Measurements from ENCODE around the gene CMYA5.

Gene CMYA5

GRCh38 chr5:79834098-79834753, 144.6 kb downstream of the CMYA5 start:
- DNase-seq, result no peak

GRCh38 chr5:79834754-79835714, 145.4 kb downstream of the CMYA5 start:
- no peak for DNase-seq

- no peak for DNase-seq
These were observed 148.3 kb downstream of the CMYA5 start for GRCh38 chr5:79837761-79838551.

GRCh38 chr5:79840084-79840990, 150.7 kb downstream of the CMYA5 start:
- DNase-seq, result peak in 37 of 56 donors; percentile 6 to 80 (median 41)

GRCh38 chr5:79841172-79841571, 151.5 kb downstream of the CMYA5 start:
- no peak for DNase-seq

- DNase-seq, result no peak
These were observed 152.6 kb downstream of the CMYA5 start for GRCh38 chr5:79842006-79842881.

GRCh38 chr5:79842991-79843390, 153.4 kb downstream of the CMYA5 start:
- DNase-seq, result no peak

GRCh38 chr5:79843450-79844388, 154.1 kb downstream of the CMYA5 start:
- no peak for DNase-seq

GRCh38 chr5:79844571-79844970, 154.9 kb downstream of the CMYA5 start:
- DNase-seq, result no peak

GRCh38 chr5:79845448-79846197, 156.0 kb downstream of the CMYA5 start:
- peak in 10 of 56 donors; percentile 4 to 59 (median 11) for DNase-seq

- DNase-seq, result no peak
These were observed 156.5 kb downstream of the CMYA5 start for GRCh38 chr5:79846198-79846521.

- no peak for DNase-seq
These were observed 157.9 kb downstream of the CMYA5 start for GRCh38 chr5:79847561-79847960.

- DNase-seq, result no peak
These were observed 159.4 kb downstream of the CMYA5 start for GRCh38 chr5:79849061-79849460.
